ENCODE results near the gene SMIM28. TPM values are rescaled to one million over a fixed set of nuclear protein-coding genes. Genes with fewer than 3 reads are reported as not detected.

Gene SMIM28
- total RNA-seq = not detected

DNA sequence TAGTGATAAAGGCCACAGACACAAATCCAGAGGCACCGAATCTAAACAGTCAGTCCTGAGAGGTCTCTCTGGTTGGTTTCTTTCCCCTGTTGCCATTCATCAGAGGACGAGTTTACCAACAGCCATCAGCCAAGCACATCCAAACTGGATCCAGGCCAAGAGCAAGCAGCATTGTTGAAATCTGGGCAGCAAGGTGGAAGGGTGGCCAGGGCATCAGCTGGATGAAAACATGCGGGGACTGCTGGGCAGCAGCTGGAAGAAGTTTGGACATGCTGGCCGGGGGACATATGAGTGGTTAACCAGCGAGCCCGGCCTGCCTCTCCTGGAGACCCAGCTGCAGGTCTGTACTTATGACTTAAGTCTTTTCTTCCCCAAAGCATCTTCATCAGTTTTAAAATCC is at the start of gene SMIM28:
SMIM28 (plus strand) TSS at position 62 of the 400 bp plus-strand sequence; CDS start at position 230, 168 bp downstream.

GRCh38 chr6:138403801-138404665 is 26.3 kb downstream of the SMIM28 start, which contains the start of gene HEBP2:
Gene HEBP2, plus strand, starts transcription at chr6:138404223. Its CDS starts 273 bp downstream, at chr6:138404496.

Small RNAs within 50 kb of the gene (small RNA-seq; reads per million reads assigned to genes)
- gene AL031003.1 (ENCODE audit: low replicate concordance) = not detected

Other genes starting within 250 kb of the SMIM28 start
- 84.8 TPM for gene ARFGEF3, start 216.0 kb upstream of the SMIM28 start, total RNA-seq
- not detected for gene PBOV1, start 159.4 kb upstream of the SMIM28 start, total RNA-seq
- gene HEBP2, start 26.3 kb downstream of the SMIM28 start, total RNA-seq = 7.8 TPM
- gene NHSL1, start 121.6 kb downstream of the SMIM28 start, total RNA-seq = 117 TPM